ENCODE results near the gene GPR15LG.
A peak's percentile ranks its signal among the peaks of the same experiment; 100 is the strongest.
"Not testable (repeated sequence)": the region's sequence is repeated elsewhere in the genome, so short reads cannot be mapped to it uniquely, and the experiment has no call there.

Gene GPR15LG

DNA sequence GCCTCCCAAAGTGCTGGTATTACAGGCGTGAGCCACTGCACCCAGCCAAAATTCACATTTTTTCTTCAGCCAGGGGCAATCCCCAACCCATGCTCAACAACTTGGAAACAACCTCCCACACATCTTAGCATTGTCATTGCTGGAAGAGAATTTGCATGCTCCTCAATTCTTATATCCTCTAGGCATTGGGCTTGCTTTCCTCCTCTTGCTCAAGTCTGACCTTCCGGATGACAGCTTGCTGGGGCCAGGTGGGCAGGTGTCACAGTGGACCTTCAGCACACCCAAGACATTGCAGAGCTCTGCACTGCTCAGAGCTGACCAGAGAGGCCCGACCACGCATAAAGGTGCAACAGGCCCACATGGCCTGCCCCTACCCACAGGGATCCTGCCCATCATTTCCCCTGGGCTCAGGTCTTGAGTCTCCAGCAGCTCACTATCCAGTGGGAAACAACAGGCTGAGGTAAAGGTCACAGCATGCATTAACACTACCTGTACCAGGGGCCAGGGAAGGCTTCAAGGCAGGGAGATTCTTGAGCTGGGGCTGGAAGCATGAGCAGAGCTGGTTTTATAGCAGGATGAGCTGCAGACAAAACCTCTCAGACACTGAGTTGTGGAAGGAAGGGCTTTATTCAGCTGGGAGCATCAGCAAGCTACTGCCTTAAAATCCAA, 6.8 kb upstream of the GPR15LG start:
- DNase-seq: no peak

DNA sequence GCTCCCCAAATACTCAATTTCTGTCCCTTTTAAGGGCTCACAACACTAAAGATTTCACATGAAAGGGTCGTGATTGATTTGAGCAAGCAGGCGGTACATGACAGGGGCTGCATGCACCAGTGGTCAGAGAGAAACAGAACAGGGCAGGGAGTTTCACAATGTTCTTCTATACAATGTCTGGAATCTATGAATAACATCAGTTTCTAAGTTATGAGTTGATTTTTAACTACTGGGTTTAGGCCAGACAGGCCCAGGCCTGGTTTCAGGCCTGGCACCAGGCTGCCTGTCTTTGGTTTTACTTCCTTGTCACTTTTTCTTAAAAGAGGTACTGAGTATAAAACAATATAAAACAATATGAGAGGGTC, 6.3 kb upstream of the GPR15LG start:
- DNase-seq: not testable (repeated sequence)

DNA sequence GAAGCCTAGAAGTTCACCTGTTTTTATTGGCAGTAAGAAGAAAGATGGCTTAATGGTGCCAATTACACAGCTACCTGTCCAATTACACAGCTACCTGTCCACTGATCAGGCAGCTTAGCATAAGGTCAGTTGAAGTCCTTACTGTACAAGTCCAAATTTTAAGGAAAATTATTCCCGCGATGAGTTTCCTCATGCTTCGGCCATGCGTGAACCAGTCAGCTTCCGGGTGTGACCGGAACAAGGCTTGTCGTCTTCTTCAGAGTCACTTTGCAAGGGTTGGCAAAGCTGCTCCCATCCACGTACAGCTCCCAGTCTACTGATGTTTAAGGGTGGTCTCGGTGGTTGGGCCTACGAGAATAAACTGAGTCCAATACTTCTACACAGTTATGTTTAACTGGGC, 5.2 kb upstream of the GPR15LG start:
- DNase-seq: not testable (repeated sequence)

DNA sequence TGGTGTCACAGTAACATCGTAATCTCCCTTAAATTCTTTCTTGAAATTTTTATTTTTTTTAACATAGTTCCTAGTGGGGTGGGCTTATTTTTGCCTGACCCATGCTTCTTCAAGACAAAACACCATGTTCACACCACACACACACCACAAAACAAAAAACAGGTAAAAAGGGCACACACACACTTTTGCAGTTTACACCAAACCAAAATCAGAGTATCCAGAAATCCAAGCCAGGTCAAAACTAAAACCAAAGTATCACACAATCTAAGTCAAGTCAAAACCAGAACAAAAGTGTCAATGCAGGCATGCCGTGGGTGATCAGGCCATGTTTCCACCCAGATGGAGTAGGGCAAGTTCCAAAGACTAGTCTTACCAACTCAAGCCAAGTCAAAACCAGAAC, 2.4 kb upstream of the GPR15LG start:
- DNase-seq: not testable (repeated sequence)

DNA sequence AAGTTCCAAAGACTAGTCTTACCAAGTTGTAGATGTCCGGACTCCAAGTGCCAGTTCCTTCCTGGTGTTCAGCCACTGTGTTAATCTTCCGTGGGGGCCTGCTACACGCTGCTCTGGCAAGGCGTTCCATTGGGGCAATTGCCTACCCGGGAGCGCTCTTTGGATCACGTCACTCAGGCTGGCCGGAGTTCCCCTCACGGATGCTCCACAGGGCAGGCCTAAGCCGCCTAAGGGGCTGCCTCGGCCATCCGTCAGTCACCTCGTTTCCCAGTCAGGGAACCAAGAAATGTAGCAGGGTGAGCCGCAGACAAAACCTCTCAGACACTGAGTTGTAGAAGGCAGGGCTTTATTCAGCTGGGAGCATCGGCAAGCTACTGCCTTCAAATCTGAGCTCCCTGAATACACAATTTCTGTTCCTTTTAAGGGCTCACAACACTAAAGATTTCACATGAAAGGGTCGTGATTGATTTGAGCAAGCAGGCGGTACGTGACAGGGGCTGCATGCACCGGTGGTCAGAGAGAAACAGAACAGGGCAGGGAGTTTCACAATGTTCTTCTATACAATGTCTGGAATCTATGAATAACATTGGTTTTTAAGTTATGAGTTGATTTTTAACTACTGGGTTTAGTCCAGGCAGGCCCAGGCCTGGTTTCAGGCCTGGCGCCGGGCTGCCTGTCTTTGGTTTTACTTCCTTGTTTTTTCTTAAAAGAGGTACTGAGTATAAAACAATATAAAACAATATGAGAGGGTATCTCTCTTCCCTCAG, 1.7 kb upstream of the GPR15LG start:
- DNase-seq: peak in 1 of 2 experiments; percentile 15

DNA sequence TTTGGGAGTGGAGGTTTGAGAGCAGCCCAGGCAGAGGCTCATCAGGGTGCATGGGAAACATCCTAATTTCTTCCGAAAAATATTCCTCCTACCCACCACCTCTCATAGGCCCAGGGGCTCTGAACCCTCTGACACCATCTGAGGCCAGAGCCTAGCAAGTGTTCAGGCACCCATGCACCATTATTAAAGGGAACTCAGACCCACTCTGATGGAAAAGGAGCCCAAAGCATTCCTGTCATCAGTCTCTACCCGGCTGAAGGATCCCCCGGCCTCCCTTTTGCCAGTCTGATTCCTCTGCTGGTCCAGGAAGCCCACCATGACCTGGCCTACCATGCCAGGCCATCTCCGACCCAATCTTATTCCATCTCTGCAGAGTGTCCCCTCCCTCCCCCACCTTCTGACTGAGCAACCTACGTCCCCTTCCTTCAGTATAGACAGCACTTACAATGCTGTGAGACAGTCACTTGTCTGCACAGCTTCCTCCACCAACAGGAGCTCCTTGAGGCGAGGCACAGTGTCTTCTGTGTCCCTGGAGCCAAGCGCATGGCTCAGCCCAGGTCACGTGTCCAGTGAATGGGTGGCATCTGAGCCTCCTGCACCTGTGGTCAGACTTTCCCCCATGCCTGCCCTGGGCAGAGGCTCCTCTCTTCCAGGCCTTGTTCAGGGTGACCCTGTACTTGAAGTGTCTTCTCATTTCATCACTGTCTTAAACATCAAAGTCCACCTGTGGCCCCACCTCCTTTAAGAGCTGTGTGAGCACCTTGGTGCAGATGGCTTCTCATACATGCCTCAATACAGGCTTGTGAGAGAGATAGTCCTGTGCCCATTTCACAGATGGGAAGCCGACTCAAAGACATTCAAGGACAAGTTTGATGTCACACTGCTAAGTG, 889 bp upstream of the GPR15LG start:
- DNase-seq: peak in 1 of 2 experiments; percentile 14

DNA sequence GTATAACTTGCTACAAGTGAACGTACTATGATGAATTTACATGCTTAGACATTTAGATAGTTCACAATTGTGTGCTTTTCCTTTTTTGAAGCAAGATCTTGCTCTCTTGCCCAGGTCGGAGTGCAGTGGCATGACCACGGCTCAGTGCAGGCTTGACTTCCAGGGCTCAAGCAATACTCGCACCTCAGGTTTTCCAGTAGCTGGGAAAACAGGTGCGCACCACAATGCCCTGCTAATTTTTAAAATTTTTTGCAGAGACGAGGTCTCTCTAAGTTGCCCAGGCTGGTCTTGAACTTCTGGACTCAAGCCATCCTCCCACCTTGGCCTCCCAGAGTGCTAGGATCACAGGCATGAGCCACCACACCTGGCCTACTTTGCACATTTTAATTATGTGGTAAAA, 1.8 kb downstream of the GPR15LG start:
- DNase-seq: no peak

DNA sequence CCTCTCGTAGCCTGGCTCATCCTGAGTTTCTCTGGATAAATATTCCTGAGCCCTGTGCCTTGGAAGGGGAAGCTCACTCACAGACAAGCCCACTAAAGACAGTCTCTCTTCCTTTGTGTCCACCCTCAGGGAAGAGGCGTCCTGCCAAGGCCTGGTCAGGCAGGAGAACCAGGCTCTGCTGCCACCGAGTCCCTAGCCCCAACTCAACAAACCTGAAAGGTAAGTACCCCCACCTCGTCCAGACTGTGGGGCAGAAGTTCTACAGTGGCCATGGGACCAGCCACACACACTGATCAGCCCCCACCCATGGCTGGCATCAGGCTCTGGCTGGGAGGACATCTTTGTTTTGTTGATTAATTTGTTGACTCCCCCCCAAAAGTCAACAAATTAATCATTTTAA, 2.8 kb downstream of the GPR15LG start:
- DNase-seq: peak in 1 of 2 experiments; percentile 4

DNA sequence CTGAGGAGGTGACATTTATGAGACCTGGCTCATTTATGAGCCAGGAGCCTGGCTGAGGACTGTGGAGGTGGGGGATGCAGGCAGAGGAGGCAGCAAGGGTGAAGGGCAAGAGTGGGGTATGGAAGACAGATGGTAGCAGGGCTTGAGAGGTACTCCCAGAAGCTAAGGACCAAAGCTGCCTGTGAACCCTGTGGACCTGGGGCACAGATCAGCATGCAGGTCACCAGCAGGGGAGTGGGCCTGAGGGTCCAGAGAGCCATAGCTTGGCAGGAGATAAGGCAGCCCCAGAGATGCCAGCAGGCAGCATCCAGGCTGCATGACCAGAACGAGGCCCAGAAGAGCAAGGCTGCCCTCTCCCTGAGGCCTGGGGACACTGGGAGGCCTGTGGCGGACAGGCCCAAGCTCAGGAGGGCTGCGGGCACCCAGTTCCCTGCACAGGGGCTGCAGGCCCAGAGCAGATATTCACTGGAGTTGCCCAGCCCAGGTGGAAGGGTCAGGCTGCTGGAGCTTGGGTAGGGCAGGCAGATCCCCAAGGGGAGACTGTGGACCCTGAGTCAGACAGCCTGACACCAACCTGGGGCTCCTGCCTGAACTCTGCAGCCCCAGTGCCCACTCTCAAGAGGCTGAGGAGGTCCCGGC, 3.4 kb downstream of the GPR15LG start:
- DNase-seq: no peak

DNA sequence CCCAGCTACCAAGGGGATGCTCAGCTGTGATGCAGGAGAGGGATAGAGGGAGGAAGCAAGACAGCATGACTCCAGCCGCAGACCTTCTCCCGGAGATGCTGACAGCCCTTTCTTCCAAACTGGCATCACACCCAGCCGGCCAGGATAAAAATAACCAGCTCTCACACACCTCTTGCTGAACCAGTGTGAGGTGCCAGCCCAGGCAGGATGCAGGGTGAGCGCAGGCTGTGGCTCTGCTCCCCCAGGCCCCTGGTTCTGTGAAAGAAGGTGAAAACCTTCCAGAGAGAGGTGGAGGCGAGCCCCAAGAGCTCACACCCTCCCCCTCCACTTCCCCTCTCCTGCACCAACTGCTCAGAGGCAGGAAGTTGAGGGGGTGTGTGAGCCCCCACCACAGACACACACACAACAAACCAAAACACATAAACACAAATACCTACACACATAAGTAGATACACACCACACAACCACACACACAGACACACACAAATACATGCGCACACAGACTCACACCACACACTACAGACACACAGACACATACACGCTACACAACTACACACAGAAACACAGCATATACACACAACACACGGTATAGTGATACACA, 4.0 kb downstream of the GPR15LG start:
- peak; percentile 37 to 42 for DNase-seq

DNA sequence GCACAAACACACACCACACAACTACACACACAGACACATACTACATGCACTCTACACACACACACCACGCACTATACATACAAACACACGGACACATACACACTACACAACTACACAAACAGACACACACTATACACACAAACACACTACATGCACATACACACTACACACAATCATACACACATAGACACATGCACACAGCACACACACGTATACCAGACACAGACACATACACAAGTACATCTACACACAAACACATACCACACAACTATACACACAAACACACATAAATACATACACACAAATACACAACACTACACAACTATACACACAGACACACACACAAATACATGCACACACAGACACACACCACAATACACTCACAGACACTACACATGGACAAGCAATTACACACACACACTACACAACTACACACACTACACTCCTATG, 4.6 kb downstream of the GPR15LG start:
- no peak for DNase-seq

DNA sequence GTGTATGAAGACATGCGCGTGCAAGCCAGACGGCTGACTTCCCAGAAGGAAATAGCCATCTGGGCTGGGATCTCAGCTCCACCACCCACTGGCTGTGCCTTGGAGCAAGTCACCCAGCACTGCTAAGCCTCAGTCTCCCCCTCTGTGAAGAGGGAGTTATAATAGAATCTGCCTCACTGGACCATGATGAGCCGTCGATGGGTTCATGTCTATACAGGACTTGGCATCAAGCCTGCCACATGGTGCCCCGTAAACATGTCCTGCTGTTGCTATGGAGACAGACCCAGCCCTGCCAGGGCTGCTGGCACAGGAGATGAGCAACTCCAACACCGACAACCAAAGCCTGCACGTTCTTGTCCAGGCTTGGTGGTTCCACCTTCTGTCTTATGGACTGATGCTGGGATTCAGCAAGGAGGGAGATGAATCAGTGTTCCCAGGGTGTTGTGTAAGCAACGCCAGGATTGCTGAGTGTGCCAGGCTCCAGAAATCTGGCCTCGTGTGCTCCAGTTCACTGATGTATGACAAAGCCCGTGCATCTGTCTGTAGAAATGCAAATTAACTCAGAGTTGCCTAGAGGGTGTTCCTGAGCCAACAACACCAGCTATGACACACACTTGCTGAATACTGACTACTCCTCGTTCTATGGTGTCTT, 5.6 kb downstream of the GPR15LG start:
- DNase-seq: no peak

DNA sequence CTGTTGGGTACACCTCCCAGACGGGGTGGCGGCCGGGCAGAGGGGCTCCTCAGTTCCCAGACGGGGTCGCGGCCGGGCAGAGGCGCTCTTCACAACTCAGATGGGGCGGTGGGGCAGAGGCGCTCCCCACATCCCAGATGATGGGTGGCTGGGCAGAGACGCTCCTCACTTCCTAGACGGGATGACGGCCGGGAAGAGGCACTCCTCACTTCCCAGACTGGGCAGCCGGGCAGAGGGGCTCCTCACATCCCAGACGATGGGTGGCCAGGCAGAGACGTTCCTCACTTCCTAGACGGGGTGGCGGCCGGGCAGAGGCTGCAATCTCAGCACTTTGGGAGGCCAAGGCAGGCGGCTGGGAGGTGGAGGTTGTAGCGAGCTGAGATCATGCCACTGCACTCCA, 6.8 kb downstream of the GPR15LG start:
- DNase-seq: not testable (repeated sequence)

DNA sequence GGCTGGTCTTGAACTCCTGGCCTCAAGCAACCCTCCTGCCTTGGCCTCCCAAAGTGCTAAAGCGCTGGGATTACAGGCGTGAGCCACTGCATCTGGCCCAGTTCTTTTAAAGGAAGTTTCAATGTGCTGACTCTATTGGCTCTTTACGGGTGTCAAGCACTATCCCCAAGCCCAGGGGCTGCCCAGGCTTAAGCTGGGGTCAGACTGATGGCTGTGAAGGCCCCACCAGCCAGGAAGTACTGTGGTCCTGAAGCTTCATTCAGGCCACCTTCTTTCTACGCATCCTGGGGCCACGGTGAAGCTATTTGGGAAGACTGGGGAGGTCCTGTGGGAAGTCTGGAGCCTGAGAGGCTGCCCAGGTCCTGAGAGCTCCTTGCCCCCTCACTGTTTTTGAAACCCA, 8.0 kb downstream of the GPR15LG start:
- no peak for DNase-seq

DNA sequence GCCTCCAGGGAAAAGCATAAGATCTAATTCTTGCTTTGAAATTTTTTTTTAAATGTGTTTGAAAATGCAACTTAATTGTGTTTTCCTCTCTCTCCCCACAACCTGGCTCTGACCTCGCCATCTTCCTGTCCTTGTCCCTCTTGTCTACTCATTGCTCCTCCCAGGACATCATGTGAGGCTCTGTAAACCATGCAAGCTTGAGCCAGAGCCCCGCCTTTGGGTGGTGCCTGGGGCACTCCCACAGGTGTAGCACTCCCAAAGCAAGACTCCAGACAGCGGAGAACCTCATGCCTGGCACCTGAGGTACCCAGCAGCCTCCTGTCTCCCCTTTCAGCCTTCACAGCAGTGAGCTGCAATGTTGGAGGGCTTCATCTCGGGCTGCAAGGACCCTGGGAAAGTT, 10.9 kb downstream of the GPR15LG start:
- no peak for DNase-seq

DNA sequence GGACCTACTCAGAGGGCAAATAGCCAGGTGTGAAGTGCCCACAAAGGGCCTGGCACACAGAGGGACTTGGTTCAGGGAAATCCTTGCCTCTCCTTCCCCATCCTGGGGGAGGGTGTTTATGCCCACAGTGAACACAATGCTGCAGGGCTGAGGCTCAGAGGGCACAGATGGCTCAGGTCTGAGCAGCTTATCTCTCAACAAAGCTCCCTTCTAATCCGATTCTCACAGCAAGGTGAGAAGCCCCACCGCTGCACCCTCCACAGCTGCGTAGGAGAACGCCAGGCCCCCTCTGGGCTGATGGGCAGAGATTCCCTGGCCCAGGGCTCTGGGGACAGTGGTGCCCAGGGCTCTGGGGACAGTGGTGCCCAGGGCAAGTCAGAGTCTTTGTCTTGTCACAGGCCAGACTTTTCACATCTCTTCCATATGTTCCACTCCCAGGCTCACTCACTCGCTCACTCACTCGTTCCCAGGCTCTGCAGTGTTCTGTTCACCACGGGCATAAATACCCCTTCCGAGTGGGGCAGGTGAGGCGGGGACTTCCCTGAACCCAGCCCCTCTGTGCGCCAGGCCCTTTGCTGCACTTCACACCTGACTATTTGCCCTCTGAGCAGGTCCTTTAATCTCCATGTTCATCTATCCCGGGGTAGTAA, 12.1 kb downstream of the GPR15LG start:
- no peak for DNase-seq

DNA sequence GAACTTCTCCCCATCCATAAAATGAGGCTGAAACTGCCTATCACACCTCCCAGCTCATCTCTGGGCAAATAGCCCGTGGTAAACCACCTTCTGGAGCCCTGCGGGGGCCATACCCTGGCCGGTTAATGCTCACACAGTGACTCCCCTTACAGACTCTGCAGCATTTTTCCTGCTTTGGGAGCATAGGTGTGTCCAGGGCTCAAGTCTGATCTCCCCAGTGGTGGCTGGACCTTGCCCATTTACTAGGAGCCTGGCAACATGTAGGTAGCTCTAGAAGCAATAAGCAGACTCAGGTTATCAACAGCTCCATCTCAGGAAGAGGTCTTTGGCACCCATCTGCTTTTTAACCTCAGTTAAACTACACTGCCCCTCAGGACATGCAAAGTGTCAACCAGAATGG, 15.2 kb downstream of the GPR15LG start:
- no peak for DNase-seq

DNA sequence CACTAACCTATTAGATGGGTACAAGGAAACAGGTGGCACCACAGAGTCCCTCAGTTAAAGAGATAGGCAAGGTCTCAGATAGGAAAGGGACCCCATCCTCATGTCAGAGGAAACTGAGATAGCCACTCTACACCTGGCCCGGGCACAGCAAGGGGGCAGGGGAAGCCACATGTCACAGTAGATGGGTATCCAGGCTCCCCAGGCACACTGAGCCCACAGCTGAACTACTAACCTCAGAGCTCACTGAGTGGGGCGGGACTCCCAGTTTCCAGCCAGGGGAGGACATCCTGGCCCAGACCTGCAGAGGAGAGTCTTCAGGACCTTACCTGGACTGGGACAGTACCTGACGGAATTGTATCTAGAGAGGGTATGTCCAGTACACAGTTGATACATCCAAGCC, 17.0 kb downstream of the GPR15LG start:
- DNase-seq: no peak

DNA sequence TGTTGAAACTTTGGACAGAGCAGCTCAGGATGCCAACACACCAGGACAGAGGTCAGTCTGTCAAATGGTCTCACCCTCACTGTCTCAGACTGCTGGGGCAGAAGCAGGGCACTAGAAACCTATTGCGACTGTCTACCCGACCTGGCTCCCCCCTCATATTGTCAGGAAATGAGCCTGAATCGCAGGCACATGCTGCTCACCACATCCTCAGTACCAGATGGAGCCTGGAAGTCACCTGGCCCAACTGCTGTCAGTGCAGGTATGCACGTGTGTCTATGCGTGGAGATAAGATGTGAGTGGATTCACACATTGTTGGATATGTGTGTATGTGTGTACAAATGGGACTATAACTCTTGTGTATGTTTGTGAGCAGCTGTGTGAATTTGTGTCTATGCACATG, 17.5 kb downstream of the GPR15LG start:
- DNase-seq: no peak

DNA sequence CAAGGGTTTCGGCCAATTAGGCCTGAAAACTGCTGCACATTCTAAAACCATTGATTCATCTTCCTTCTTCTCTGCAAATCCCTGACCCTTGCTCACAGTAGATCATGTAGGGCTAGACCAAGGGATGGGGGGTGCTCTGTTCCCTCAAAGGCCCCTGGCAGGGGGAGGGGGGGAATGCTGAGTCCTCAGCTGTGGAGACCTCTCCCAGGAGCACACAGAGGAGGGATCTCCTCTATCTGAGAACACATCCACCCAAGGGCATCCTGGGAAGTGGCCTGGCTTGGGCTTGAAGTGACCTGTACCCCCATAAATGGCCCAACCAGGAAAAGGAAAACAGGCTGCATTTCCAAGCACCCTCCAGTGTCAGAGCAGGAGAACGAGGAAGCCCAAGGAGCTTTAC, 19.7 kb downstream of the GPR15LG start:
- no peak for DNase-seq

DNA sequence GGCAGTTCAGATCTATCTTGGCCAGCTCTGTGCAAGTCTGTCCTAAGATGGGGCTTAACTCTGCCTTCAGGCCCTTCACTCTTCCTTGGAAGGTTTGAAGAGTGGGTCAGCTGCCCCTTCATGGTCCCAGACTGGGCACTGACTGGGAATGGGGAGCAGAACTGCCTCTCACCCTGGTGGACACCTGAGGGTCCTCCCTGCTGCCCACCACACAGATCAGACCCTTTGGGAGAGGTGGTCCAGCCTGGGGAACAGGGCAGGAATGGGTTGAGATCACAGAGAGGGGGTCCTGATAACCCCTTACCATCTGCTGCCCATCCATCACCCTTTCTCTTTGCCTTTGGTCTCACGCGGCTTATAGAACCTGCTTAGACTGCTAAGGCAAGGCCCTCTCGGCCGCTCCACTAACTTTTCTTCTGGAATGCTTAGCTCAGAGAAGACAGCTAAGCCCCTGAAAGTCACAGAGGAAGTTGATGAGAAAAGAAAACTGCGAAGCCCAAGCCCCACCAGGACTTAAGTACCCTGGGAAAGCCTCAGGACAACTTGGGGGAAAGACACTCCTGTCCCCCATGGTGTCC, 20.3 kb downstream of the GPR15LG start:
- no peak for DNase-seq
